ENCODE data around the gene FRK. TPM values are rescaled to one million over a fixed set of nuclear protein-coding genes. Genes with fewer than 3 reads are reported as not detected.

Gene FRK
- total RNA-seq, 1 donor from 2014 or later = 0.11 TPM

GRCh38 chr6:115887891-115888290, 172.8 kb downstream of the FRK start:
- Histone ChIP-seq H3K27me3 (no peaks in the 10 kb centered on the region), H4K20me1 (ENCODE audit: low read depth) (no peaks in the 10 kb centered on the region), H3K27ac (no peak overlapping the region), H3K9me3 (ENCODE audit: low read depth) (no peaks in the 10 kb centered on the region), H3K36me3 (no peaks in the 10 kb centered on the region), H3K79me2 (ENCODE audit: low read depth) (no peaks in the 10 kb centered on the region), H3K9ac (no peak overlapping the region), H3F3A (ENCODE audit: low read depth) (no peaks in the 10 kb centered on the region), H2AFZ (replicated peaks) (no peak overlapping the region), H3K4me3 (no peak overlapping the region), H3K4me1 (no peaks in the 10 kb centered on the region), H3K4me2 (no peak overlapping the region)
- Mint-ChIP-seq H3K36me3 (no peaks in the 10 kb centered on the region), H3K9me3 (no peaks in the 10 kb centered on the region), H3K4me3 (no peak overlapping the region), H3K27me3 (ENCODE audit: insufficient read depth, low read depth) (no peaks in the 10 kb centered on the region), H3K4me1 (no peaks in the 10 kb centered on the region), H3K27ac (no peak overlapping the region)
- TF ChIP-seq CTCF (IDR thresholded peaks at IDR 0.05) (no peak), EZH2phosphoT487 (IDR thresholded peaks at IDR 0.05) (no peak), EZH2 (IDR thresholded peaks at IDR 0.05) (no peak)
- no peak for DNase-seq (ENCODE audit: low spot score)

GRCh38 chr6:115885636-115886366, 174.9 kb downstream of the FRK start:
- H2AFZ ChIP-seq (replicated peaks) = no peak overlapping the region
- no peaks in the 10 kb centered on the region for H4K20me1 ChIP-seq (ENCODE audit: low read depth)
- H3K36me3 ChIP-seq = no peaks in the 10 kb centered on the region
- H3K4me3 ChIP-seq = no peak overlapping the region
- H3K9me3 ChIP-seq (ENCODE audit: low read depth) = no peaks in the 10 kb centered on the region
- no peak overlapping the region for H3K27ac ChIP-seq
- TF ChIP-seq CTCF (IDR thresholded peaks at IDR 0.05) = no peak
- no peak for TF ChIP-seq EZH2 (IDR thresholded peaks at IDR 0.05)
- no peak for TF ChIP-seq EZH2phosphoT487 (IDR thresholded peaks at IDR 0.05)
- no peaks in the 10 kb centered on the region for H3K27me3 Mint-ChIP-seq (ENCODE audit: insufficient read depth, low read depth)
- no peak overlapping the region for H3K4me2 ChIP-seq
- H3K36me3 Mint-ChIP-seq = no peaks in the 10 kb centered on the region
- no peaks in the 10 kb centered on the region for H3K4me1 Mint-ChIP-seq
- DNase-seq (ENCODE audit: low spot score) = no peak
- H3K9ac ChIP-seq = no peak overlapping the region
- H3F3A ChIP-seq (ENCODE audit: low read depth) = no peaks in the 10 kb centered on the region
- H3K79me2 ChIP-seq (ENCODE audit: low read depth) = no peaks in the 10 kb centered on the region
- no peak overlapping the region for H3K27ac Mint-ChIP-seq
- no peak overlapping the region for H3K4me3 Mint-ChIP-seq
- H3K4me1 ChIP-seq = no peaks in the 10 kb centered on the region
- no peaks in the 10 kb centered on the region for H3K9me3 Mint-ChIP-seq
- no peaks in the 10 kb centered on the region for H3K27me3 ChIP-seq

- Histone ChIP-seq H3K4me3 (no peak overlapping the region), H2AFZ (replicated peaks) (no peak overlapping the region), H3K27me3 (no peaks in the 10 kb centered on the region), H3K4me2 (no peak overlapping the region), H3K36me3 (no peaks in the 10 kb centered on the region), H3K9ac (no peak overlapping the region), H3K79me2 (ENCODE audit: low read depth) (no peaks in the 10 kb centered on the region), H3F3A (ENCODE audit: low read depth) (no peaks in the 10 kb centered on the region), H4K20me1 (ENCODE audit: low read depth) (no peaks in the 10 kb centered on the region), H3K27ac (no peak overlapping the region), H3K9me3 (ENCODE audit: low read depth) (no peaks in the 10 kb centered on the region), H3K4me1 (no peaks in the 10 kb centered on the region)
- Mint-ChIP-seq H3K4me1 (no peaks in the 10 kb centered on the region), H3K36me3 (no peaks in the 10 kb centered on the region), H3K4me3 (no peak overlapping the region), H3K9me3 (no peaks in the 10 kb centered on the region), H3K27ac (no peak overlapping the region), H3K27me3 (ENCODE audit: insufficient read depth, low read depth) (no peaks in the 10 kb centered on the region)
- no peak for DNase-seq (ENCODE audit: low spot score)
- TF ChIP-seq CTCF (IDR thresholded peaks at IDR 0.05) (no peak), EZH2phosphoT487 (IDR thresholded peaks at IDR 0.05) (no peak), EZH2 (IDR thresholded peaks at IDR 0.05) (no peak)
Measured at GRCh38 chr6:115882771-115883170, 177.9 kb downstream of the FRK start.

Data from neural progenitor cell (in vitro differentiated cells).